GM15510 (cell line): ENCODE data around the gene TMEM69.
A peak's percentile ranks its signal among the peaks of the same experiment; 100 is the strongest.

ENCODE experiments used
- POLR2A ChIP-seq: IDR thresholded peaks from 3 replicates; pipeline ENCODE4 v1.6.1; 2011; ENCODE audit warnings: borderline replicate concordance; ENCODE audit not compliant: insufficient read length; ENCODE audit errors: extremely low read depth

TMEM69 gene

DNA sequence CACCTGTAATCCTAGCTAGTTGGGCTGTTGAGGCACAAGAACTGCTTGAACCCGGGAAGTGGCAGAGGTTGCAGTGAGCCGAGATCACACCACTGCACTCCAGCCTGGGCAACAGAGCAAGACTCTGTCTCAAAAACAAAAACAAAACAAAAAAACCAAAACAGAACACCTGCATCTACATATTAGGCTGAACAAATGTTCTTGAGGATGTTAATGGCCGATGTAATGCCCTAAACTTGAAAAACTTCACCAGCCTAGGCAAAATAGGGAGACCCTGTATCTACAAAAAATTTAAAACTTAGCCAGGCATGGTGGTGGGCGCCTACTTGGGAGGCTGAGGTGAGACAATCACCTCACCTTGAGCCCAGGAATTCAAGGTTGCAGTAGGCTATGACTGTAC lies 19.5 kb upstream of the TMEM69 start:
- TF ChIP-seq POLR2A, result no peak

DNA sequence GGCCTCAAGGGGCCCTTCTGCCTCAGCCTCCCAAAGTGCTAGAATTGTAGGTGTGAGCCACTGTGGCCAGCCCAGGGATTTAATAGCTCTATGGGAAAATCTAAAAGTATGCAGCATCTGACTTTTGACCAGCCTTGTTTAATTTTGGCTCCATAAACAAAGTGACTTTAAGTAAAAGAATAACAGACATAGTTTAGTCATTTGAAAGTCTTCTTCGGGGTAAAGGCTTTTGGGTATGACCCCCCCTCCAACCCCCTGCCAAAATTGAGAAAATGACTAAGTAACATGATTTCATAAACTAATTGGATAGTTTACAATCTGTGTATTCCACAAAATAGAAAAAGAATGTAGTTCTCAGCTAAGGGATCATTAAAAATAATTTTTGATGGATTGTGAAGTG lies 18.6 kb upstream of the TMEM69 start:
- no peak for TF ChIP-seq POLR2A

- no peak for TF ChIP-seq POLR2A
Measured at GRCh38 chr1:45669859-45670655, 17.9 kb upstream of the TMEM69 start.

DNA sequence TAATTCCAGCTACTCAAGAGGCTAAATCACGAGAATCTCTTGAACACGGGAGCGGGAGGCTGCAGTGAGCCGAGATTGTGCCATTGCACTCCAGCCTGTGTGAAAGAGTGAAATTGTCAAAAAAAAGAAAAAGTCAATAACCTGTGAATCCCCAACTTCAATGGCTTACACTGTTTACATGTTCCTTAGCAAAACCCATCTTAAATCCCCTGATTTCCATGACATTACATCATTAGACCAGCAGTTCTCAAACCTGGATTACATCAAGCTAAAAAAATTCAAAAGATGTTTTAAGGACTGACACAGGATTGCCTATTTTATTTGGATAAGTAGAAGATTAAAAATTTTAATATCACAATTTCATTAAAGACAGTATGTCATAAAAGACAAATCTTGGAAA lies 14.0 kb upstream of the TMEM69 start:
- TF ChIP-seq POLR2A, result no peak

GRCh38 chr1:45674478-45674877 lies 13.5 kb upstream of the TMEM69 start:
- no peak for TF ChIP-seq POLR2A

- TF ChIP-seq POLR2A, result no peak
Measured at GRCh38 chr1:45677751-45678245, 10.2 kb upstream of the TMEM69 start.

- no peak for TF ChIP-seq POLR2A
Measured at GRCh38 chr1:45678489-45678888, 9.5 kb upstream of the TMEM69 start.

DNA sequence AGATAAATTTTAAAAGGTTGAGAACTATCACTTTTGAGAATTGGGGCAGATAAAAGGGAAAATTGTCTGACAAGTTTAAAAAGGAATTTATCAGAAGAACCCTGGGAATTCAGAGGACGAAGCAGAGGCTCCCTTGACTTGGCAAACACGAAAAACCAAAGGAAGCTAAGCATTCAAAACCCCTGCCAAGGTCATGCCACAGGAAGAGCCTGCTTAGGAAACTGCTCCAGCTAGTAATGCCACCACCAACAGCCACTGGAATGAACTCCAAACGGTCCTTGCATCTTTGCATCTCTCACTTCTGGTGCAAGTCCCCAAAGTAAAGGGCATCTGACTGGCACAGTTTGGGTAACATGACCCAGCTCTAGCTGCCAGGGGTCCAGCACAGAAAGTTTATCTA lies 8.9 kb upstream of the TMEM69 start:
- TF ChIP-seq POLR2A, result no peak

DNA sequence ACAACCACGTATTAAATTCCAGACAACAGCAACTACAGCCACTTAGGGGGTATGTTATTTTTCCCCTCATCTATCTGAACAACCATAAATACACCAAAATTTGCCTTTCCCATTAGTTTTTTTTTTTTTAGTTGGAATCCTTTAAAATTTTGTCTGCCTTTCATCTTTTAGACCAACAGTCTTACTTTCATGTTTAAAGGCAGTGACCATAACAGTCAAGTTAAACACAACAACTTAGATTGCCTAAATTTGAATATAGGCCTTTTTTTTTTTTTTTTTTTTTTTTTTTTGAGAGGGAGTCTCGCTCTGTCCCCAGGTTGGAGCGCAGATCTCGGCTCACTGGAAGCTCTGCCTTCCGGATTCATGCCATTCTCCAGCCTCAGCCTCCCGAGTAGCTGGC lies 5.0 kb upstream of the TMEM69 start:
- TF ChIP-seq POLR2A, result no peak

GRCh38 chr1:45684402-45684801 lies 3.6 kb upstream of the TMEM69 start:
- no peak for TF ChIP-seq POLR2A

- TF ChIP-seq POLR2A, result no peak
Measured at GRCh38 chr1:45685308-45686014, 2.5 kb upstream of the TMEM69 start.

DNA sequence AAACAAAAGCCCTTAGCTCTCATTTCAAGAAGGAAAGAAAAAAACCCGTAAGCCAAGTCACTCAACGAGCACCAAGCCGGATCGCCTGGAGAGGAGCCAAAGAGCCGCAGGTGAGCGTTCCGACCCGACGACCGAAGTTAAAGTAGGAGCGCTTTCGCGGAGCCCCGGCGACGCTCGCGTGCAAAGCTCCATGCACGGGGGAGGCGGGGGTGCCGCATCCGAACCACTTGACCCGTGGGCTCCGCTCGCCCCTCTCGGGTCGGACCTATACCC lies 2.0 kb upstream of the TMEM69 start:
- TF ChIP-seq POLR2A, result no peak

DNA sequence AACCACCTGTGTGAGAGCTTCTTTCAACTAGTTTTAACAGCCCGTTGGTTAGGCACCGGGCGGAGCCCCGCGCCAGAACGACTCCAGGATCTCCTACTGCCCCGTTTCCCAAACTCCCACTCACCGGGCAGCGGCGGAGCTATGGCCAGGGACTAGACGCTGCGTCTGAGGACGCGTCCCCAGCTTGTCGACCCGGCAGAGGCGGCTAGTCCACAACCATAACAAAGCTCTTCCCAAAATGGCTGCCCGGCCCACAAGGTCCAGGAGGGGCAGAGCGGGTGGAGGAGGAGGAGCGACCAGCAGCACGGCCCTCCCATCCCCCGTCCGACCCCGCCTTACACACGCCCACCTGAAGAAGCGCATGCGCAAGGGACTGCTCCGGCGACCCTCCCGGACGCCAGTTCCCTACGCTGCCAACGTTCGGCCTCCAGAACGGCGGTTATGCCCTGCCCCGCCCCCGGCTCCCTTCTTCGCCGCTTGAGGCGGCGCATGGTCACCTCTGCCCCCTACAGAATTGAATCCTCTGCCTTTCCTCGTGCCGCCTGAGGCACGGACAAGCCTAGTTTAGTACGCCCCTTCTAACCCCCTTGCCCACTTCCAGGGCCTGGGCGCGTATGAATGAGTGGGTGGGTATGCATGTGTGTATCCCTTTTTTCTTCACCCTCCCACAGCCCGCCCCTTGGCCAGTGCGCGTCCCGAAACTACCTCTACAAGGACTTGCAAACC lies 1.5 kb upstream of the TMEM69 start, which contains the start of gene GPBP1L1:
Gene GPBP1L1 (minus strand): TSS at position 246 of the 726 bp plus-strand sequence. CDS start 27,446 bp downstream, outside the sequence.
- TF ChIP-seq POLR2A, result peak; percentile 78

GRCh38 chr1:45687014-45687753 lies 797 bp upstream of the TMEM69 start:
- TF ChIP-seq POLR2A, result peak; percentile 95

DNA sequence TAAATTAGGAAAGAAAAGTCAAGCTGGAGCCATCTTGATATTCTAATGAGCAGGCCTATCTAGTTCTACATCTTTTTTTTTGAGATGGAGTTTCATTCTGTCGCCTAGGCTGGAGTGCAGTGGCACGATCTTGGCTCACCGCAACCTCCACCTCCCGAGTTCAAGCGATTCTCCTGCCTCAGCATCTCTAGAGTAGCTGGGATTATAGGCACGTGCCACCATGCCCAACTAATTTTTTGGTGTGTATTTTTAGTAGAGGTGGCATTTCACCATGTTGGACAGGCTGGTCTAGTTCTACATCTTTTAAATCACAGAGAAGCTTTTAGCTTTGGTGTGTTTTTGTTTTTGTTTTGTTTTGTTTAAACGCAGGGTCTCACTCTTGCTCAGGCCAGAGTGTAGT lies 6.8 kb downstream of the TMEM69 start:
- no peak for TF ChIP-seq POLR2A

DNA sequence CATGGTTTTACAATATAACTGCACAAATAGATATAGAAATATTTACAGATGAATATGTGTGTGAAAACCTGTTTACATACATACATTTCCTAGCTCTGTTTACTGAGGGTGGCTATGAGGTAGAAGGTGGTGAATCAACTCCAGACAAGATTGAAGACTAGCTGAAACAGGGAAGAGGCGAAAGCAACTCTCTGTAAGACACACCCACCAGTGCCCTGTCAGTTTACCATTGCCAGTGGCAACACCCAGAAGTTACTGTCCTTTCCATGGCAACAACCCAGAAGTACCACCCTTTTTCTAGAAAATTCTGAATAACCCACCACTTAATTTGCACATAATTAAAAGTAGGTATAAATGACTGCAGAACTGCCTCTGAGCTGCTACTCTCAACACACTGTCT lies 16.7 kb downstream of the TMEM69 start:
- TF ChIP-seq POLR2A, result no peak

DNA sequence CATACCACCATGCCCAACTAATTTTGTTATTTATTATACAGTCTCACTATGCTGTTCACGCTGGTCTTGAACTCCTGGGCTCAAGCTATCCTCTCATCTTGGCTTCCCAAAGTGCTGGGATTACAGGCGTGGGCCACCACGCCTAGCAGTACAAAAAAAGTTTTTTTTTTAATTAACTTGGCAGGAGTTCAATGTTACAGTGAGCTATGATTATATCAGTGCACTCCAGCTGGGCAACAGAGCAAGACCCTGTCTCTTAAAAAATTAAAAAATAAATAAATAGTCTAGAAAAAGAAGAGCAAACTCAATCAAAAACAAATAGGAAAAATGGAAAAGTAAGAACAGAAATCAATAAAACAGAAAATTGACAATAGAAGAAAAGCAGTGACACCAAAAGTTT lies 25.7 kb downstream of the TMEM69 start:
- no peak for TF ChIP-seq POLR2A
